Suprapubic skin (tissue), 3 donors: ENCODE results near the gene OR52I2.

Source experiments
- EP300 ChIP-seq: sonication (generic); formaldehyde crosslinking; IDR thresholded peaks from one replicate; pipeline ENCODE4 v1.6.1; 2017; ENCODE audit warnings: antibody characterized with exemption
- POLR2A ChIP-seq, 2 donors: fragments of 450-650 bp; IDR thresholded peaks; one replicate each; pipeline ENCODE4 v1.6.1; 2017; ENCODE audit warnings: antibody characterized with exemption in 2 of 2, mild to moderate bottlenecking in 2 of 2, moderate library complexity in 2 of 2
- TF ChIP-seq, protein P1 (sequence below), 2 donors: fragments of 200-600 bp in 1 of 2; fragments of 450-650 bp in 1 of 2; sonication (generic) in 1 of 2; IDR thresholded peaks; one replicate each; pipeline ENCODE4 v1.5.1; 2016 to 2019; ENCODE audit warnings: antibody characterized with exemption in 2 of 2, mild to moderate bottlenecking in 1 of 2, moderate library complexity in 1 of 2

DNA sequence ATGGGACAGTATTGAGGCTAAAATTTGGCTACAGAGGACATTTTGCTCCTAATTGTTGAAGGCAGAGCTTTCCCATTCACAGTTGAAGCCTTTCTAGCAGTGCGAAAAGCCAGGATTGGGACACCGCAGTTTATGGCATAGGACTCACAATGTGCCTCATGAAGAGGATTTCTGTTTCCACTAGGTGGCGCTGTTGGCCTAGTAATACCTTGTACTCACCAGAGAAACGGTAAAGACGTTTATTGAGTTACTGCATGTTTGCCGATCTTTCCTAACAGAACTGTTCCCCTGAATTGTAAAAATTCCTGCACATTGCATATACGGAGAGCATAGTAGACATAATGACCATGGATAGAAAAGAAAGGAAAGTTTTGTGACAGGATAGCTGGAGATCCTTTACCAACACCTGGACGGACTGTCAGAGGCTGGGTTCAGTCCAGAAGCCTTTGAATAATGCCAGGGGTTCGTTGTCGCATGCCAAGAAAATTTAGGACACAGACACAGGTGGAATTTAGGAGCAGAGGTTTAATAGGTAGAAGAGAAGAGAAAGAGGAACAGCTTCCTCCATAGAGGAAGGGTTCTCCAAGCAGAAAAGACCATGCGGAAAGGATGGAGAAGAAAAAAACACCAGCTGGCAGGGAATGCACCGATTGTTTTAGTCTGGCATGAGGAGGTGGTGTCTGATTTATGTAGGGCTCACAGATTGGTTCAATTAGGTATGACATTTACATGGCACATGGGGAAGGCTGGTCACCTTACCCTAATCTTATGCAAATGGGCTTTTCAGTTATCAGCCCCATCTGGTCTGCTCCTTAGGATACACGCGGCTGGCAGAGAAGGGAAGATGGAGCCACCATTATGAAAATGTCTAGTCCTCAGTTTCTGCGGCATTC lies 44.9 kb downstream of the OR52I2 start:
- TF ChIP-seq, protein P1, sequence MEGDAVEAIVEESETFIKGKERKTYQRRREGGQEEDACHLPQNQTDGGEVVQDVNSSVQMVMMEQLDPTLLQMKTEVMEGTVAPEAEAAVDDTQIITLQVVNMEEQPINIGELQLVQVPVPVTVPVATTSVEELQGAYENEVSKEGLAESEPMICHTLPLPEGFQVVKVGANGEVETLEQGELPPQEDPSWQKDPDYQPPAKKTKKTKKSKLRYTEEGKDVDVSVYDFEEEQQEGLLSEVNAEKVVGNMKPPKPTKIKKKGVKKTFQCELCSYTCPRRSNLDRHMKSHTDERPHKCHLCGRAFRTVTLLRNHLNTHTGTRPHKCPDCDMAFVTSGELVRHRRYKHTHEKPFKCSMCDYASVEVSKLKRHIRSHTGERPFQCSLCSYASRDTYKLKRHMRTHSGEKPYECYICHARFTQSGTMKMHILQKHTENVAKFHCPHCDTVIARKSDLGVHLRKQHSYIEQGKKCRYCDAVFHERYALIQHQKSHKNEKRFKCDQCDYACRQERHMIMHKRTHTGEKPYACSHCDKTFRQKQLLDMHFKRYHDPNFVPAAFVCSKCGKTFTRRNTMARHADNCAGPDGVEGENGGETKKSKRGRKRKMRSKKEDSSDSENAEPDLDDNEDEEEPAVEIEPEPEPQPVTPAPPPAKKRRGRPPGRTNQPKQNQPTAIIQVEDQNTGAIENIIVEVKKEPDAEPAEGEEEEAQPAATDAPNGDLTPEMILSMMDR (IDR thresholded peaks at IDR 0.05): peak; percentile 8 to 30
- TF ChIP-seq POLR2A (IDR thresholded peaks at IDR 0.05): no peak
- no peak for TF ChIP-seq EP300
